Endometrial microvascular endothelial cells (primary cell): ENCODE results near the gene FARP2. TPM values are rescaled to one million over a fixed set of nuclear protein-coding genes. Genes with fewer than 3 reads are reported as not detected.

Experiments
- in situ Hi-C: cut with HindIII; loops from 2 replicates; pipeline ENCODE4 v1.10.0; 2017; ENCODE audit warnings: low sequenced_read_pairs, low pct_unique_long_range_greater_than_20kb; ENCODE audit errors: inconsistent ontology term
- total RNA-seq: library from RNA; depleted of rRNA; stranded (reverse); fragments of >200 nt; gene quantifications from one replicate; pipeline ENCODE4 v1.2.3, GENCODE V29; 2015; ENCODE audit errors: inconsistent ontology term

The FARP2 gene
- total RNA-seq, 1 donor from 2014 or later = 58.1 TPM

DNA sequence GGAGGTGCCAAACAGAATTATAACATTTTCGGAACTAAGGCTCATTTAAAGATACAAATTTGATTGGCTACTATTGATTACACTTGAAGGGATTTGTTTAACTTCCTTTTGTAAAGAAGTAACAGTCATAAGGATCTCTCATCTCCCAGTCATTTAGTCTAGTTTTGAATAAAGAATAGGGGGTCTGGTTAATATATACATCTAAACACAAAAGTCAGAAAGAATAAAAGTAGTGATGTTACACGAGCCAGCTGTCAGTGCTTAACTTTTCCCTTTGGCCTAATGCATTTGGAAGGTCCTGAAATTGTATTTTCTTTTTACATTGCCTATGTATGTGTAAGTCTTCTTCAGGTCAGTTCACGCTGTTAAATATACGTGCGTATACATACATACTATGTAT lies 32.3 kb upstream of the FARP2 start:
- in situ Hi-C loops = no loop called here

DNA sequence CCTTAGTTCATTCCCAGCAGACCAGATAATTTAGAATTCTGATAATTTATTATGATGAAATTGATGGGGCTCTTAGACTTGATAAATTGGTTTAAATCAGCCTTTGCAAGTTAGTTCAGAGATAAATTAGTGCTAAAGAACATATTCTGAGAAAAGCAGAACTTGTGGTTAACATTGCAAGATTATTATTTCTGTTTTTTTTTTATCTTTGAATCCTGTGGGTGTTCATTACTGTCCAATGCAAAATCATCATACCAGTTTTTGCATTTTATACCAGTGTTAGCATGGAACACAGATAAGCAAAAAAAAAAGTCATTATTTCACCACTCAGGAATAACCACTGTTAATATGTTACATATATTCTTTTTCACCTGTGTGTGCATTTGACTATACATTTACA lies 31.3 kb upstream of the FARP2 start:
- in situ Hi-C loops = no loop called here

DNA sequence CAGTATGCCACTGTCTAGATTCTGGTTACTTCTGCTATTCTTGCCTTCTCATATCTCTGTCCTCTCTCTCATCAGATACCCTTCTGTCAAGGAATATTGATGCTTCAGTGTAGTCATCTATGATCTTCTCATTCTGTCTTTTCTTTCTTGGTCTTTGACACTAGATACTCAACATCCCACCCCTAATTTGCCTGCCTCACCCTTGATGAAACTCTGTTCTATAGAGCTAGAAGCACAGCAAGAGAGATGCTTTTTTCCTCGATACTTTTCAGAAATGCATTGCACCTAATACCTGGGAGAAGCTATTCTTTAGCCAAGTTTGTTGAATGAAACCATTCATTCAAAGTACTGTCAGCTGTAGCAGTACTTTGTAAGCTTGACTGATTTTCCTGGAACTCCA lies 30.8 kb upstream of the FARP2 start:
- in situ Hi-C loops = no loop called here

DNA sequence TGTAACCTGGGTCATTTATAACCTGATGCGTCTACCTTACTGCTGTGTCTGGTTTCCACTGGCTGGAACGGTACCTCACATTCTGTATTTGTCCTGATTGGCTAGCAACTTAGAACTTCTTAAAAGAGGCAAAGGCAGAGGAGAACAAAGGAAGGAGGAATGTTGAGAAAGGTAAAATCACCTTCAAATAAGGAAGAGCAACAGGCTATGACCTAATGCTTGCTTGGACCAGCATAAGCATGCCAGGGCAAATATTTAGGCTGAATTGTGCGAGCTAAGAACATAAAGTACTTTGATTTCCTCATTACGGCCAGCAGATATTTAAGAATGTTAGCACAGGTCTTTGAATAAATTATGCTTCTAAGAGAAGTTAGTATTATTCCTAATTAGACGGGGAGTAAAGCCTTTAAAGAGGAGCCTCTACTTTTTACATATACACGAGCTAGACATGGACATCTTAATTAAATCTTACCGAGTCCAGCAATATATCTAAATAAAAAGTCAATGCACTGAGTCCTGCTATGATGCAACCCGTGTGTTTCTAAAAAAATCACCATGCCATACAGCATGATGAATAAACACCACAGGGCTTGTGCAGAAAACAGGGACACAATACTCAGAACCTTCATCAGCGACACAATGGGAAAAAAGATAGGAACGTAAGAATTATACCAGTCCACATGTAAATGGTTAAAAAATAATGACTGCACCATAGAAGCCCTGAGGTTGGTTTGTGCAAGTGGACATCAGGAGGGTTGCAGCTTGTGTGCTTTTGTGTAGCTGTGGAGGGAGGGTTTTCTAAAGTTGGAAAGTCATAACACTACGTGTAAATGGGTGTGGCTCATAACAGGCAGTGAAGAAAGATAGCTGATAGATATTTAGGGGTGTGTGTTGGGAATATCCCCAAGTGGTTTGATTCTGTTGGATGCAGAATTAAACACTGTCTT lies 26.1 kb upstream of the FARP2 start:
- in situ Hi-C loops = no loop called here

DNA sequence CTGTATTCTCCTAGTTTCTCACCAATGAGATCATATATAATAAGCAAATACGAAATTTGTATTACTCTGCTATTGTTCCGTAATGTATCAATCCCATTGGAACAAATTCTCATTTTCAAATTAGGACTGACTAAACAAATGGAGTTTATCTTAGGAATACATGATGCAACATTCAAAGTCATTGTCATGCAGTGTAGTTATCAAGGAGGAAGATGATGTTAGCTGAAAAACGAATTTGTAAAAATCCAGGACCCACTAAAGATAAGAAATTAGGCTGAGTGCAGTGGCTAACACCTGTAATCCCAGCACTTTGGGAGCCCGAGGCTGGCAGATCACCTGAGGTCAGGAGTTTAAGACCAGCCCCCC lies 25.5 kb upstream of the FARP2 start:
- in situ Hi-C loops = no loop called here

DNA sequence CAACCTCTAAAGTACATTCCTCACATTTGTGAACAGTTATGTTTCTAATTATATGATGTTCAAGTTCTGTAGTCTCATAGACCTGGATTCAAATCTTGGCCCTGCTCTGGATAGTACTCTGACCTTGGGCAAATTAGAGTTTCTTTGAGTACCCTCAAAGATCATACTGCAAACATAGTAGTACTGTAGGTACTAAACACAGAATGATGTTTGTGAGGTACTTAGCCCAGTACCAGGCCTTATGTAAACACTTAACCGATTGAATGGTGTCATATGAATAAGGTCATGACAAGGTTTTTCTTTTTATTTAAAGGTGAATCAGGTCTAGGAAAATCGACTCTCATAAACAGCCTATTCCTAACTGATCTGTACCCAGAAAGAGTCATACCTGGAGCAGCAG lies 21.3 kb upstream of the FARP2 start:
- in situ Hi-C loops = no loop called here

DNA sequence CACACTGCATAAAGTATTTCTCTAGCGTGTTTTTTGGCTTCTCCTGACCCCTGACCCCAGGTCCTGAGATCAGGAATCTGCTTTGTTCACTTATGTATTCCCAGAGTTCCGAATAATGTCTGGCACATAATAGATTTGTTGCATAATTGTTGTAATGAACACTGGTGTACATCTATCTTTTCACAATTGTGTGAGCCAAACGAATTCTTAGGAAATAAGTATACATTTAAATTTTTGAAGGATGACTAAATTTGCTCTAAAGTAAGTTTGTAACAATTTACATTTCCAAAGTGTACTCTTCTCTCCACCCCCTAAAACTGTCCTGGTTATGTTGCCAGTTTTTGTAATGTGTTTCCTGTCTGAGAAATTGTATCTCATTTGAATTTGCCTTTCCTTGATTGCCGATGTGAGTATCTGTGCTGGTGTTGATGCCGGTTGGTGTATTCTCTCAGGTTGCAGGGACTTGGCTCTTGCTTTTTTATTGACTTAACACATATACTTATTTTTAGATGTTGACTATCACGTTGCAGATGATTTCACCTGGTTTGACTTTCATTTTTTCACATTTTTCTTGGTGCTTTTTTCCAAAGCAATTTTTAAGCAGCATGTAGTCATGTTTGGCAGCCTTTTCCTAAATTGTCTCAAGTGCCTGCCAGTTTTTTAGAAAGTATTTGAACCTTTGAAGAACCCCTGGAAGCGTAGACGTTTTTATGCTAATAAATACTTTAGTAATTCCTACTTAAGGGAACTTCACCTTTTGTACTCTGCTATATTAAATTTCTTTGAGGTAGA lies 16.1 kb upstream of the FARP2 start:
- in situ Hi-C loops = no loop called here

DNA sequence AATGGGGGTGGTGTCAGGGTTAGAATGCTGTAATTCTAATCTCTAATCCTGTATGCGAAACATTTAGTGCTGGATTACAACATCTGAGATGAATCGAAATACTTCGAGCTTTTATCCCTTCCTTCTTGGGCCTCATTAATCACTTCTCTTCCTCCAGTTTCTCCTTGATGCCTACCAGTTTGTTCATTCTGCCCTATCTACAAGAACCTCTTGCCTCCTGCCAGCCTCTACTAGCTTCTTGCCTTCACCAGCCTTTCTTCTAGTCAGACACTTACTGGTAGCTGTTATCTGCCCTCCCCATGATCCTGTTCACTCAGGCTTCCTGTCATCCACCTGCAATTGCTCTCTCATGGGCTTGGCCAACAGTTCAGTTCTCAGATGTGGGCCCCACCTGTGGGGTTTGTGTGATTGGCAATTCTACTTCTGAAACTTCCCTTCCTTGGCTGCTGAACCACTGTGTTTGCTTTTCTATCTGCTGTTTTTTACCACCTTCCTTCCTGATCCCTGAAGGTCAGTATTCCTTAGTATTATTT lies 15.4 kb upstream of the FARP2 start:
- in situ Hi-C loops = no loop called here

DNA sequence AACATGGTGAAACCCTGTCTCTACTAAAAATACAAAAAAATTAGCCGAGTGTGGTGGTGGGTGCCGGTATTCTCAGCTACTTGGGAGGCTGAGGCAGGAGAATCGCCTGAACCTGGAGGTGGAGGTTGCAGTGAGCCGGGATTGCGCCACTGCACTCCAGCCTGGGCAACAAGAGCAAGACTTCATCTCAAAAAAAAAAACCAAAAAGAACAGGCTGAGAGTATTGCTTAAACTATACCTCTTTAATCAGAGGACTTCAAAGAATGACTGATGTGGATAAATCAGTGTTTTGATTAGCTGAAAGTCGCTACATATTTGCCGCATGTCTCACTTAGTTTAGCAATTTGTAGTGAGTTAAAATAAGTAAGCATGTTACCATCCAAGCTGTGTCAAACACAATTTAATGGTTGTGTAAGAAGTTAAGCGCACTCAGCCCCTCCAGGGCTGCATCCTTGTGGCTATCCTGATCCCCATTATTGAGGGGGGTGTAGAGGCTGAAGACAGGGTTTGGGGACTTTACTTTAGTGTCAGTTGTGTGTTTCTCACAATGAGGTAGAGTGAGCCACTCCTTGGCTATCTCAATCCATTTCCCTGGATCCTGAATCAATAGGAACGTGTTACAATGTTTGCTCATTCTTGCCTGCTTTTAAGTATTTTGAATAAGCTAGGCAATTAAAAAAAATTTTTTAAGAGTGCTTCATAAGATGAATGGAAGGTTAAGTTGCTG lies 11.0 kb upstream of the FARP2 start:
- in situ Hi-C loops = no loop called here

DNA sequence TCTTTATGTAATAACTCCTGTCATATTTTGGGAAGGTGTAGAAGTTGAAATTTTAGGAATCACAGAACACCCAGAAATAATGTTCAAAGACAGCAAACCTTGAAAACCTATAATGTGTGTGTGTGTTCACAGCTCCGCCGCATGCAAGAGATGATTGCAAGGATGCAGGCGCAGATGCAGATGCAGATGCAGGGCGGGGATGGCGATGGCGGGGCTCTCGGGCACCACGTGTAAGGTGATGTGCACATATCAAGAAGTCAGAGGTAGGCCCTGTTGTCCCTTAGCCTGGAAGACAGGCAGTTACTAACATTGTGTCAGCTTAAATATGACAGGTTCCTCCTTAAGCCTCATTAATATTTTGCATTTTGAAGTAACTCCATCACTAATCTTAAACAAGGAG lies 6.1 kb upstream of the FARP2 start:
- in situ Hi-C loops = no loop called here

DNA sequence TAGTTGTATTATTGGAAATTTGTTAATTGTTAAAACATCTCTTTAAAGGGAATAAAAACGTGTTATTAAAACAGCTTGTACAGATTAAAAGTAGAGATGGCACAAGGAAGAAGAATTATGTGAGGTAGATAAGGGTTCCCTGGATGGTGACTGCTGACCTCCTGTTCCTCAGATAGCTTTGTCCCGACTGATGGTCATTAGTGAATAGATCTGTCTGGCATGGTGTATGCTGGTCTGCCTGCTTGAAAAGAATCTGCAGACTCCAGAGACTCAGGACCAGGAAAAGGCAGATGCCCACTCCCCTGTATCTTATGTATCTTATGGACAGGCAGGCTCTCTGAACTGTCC lies 5.6 kb upstream of the FARP2 start:
- in situ Hi-C loops = no loop called here

DNA sequence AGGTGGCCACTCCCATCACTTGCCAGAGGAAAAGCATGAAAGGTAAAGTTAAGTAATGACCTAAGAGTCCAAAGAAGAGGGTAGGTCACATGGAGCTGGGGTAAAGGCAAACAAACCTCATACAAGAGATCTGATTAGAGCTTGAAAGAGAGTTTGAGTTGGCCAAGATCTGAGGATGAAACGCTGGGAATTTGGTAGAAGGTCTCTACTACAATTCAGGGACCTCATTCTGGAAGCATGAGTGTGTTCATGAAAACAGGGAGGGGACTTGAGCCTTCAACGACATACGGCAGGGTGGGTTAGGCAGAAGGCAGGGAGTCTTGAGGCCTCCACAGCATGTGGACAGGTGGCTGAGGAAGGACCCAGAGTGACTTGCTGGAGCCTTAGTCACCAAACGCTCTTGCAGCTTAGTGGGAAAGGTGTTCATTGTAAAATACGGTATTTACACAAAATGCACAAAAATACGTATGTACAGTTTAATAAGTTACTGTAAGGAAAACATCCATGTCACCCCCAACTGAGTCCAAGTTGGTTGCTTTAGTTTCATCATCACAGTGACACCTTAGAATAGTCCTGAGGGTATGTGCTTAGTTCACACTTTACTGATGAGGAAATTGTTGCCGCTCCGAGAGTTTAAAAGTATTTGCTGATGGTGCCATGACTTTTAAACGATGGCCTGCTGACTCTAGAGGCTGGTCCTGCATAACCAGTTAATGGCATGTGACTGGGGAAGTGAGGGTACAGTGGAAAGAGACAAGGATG lies 5.0 kb upstream of the FARP2 start:
- in situ Hi-C loops = no loop called here

DNA sequence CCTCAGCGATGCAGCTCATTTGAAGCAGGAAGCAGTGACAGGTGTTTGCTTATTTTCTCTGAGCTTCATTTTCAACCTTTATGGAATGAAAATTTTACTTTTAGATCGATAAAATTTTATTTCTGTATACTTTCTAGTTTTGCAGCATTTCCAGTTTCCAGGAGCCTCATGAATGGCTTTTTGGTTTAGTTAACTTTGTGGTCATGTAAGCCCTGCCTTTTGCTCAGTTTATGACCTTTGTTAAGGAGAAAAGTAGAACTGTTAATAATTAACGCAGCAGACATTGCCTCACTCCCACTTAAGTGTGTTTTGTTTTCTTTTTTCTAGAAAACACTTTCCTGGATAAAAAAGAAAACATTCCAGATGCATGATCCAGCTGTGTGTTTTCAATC lies 4.4 kb upstream of the FARP2 start:
- in situ Hi-C loops = no loop called here

DNA sequence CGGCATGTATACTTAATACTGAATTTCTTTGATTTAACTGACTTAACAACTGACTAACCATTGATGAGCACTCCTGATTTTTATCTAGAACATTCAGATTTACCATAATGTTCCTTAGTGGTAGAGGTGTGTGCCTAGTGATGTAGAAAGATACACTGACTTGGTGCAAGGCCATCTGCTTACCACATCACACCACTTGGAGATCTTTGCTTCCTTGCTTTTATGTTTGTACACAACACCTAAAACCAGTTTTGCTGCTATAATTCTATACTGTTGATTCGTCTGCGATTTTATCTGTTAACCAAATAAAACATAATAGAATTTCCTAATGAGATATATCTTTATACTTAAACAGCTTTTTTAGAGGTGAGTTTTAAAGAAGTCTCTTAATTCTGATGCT lies 3.9 kb upstream of the FARP2 start:
- in situ Hi-C loops = no loop called here

DNA sequence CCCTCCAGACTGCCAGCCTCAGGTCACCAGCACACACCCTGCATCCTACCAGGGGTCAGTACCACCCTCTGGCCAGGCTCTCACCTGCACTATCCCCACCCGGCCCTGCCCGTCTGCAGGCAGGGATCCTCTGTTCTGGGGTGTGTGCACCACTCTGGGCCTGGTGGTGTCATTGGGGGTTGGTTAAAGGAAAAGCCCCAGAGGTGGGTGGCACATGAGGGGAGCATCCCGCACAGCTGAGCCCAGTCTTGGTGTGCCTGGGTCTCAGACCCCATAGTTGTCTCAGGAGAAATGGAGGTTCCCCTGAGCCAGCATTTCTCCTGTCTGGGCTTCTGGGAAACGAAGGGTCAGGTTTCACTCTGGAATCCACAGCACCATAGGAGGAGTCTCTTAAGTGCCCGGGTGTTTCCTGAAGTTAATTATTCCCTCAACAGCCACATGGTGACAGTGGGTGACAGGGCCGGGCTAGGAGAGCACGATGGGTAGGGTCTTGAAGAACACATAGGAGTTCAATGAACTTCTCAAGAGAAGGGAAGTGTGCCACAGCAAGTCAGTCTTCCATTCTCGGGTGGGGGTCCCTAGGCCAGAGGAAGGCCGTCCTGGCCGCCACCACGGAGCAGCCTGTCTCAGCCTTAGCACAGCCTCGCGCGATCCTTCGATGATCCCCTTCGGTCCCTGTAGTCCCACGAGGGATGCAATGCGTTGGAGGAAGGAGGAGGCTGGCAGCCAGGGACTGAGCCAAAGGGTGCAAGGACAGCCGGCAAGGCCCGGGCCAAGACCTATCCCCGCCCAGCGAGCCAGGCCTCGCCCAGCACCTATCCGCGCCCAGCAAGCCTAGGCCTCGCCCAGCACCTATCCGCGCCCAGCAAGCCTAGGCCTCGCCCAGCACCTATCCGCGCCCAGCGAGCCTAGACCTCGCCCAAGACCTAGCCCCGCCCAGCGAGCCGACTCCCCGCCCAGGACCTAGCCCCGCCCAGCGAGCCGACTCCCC lies 1.1 kb upstream of the FARP2 start:
- in situ Hi-C loops = no loop called here

DNA sequence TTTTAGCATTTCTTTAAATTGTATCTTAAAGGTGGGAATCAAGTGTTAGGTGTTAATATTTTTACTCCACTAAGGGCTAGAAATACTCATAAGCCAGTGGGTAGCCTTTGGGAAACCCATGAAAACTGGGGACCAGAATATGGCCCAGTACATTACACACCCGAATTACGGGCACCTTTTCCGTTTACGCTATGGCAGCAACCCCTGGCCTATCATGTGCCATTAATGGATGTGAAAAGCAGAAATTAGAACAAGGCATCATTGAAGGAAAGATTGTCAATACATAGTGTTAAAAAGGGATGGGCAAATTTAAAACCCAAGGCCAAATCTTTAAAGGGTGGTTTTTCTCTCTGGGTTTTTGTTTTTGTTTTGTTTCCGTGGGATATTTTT lies 781 bp downstream of the FARP2 start:
- in situ Hi-C loops = no loop called here

DNA sequence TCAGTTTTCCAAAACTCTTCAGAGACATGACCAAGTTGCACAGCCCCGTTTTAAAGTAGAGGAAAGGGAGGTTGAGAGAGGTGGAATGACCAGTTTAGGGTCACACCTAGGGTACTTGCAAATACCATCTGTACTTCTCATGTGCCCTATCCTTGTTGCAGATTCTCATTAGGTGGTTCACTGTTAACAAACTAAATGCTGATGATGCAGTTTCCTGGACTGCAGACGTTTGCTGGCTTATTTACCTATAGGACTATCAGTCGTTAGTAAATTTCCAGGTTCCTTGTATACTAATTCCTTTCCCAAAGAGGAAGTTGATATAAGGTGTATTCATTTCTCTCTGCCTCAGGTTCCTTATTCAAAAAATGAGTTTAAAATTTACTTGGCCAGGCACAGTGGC lies 1.4 kb downstream of the FARP2 start:
- in situ Hi-C loops = no loop called here

DNA sequence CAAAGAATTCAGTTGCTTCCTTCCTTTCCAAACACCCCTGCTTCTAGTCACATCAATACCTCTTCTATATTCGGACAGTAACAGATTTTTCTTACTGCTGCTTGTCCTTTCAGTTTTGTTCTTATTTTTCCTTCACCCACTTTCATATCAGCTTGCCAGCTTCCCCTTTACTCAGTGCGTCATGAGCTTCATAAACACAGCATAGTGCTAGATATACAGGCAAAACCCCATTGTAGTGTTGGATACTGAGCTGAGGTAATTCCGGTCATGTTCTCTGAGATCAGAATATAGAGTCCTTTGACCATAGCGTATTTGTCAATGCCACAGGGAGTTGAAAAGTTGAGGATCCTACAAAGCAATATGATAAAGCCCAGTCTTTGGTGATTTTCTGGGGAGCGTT lies 2.4 kb downstream of the FARP2 start:
- in situ Hi-C loops = no loop called here
